H9 (cell line): Measurements from ENCODE around the gene PAX3. TPM values are rescaled to one million over a fixed set of nuclear protein-coding genes. Genes with fewer than 3 reads are reported as not detected.

ENCODE experiments used
- DNase-seq: peaks from one replicate; pipeline ENCODE4 v3.0.0-alpha.2; 2017
- H2AFZ ChIP-seq: one replicate; pipeline ENCODE4 v1.6.1; 2013; ENCODE audit warnings: mild to moderate bottlenecking, low read length, control low read depth, moderate library complexity
- H2AK5ac ChIP-seq: 2 replicates; pipeline ENCODE4 v1.6.1; 2013; ENCODE audit warnings: low read length, control low read depth, mixed read lengths; ENCODE audit not compliant: insufficient read length
- H2BK120ac ChIP-seq: one replicate; pipeline ENCODE4 v1.6.1; 2013; ENCODE audit warnings: low read depth, mild to moderate bottlenecking, low read length, control low read depth, inconsistent platforms; ENCODE audit not compliant: poor library complexity, severe bottlenecking
- H2BK12ac ChIP-seq: 2 replicates; pipeline ENCODE4 v1.6.1; 2013; ENCODE audit warnings: low read length, control low read depth, mixed read lengths, low read depth; ENCODE audit not compliant: insufficient read length
- H2BK15ac ChIP-seq: 2 replicates; pipeline ENCODE4 v1.6.1; 2013; ENCODE audit warnings: low read depth, low read length, control low read depth
- H2BK20ac ChIP-seq: one replicate; pipeline ENCODE4 v1.6.1; 2013; ENCODE audit warnings: low read depth, mild to moderate bottlenecking, low read length, control low read depth, inconsistent platforms; ENCODE audit not compliant: poor library complexity, severe bottlenecking
- H2BK5ac ChIP-seq: 2 replicates; pipeline ENCODE4 v1.6.1; 2013; ENCODE audit warnings: low read length, control low read depth, mixed read lengths; ENCODE audit not compliant: insufficient read length
- H3K14ac ChIP-seq: 2 replicates; pipeline ENCODE4 v1.6.1; 2013; ENCODE audit warnings: low read length, control low read depth; ENCODE audit not compliant: insufficient read depth
- H3K18ac ChIP-seq: 2 replicates; pipeline ENCODE4 v1.6.1; 2013; ENCODE audit warnings: low read depth, mild to moderate bottlenecking, mixed read lengths, low read length, control low read depth; ENCODE audit not compliant: insufficient read length
- H3K23ac ChIP-seq: 2 replicates; pipeline ENCODE4 v1.6.1; 2013; ENCODE audit warnings: low read length, control low read depth, mixed read lengths, low read depth; ENCODE audit not compliant: insufficient read length
- H3K23me2 ChIP-seq: 2 replicates; pipeline ENCODE4 v1.6.1; 2013; ENCODE audit warnings: low read depth, mild to moderate bottlenecking, mixed read lengths, low read length, control low read depth; ENCODE audit not compliant: insufficient read length, poor library complexity, severe bottlenecking
- H3K27ac ChIP-seq: 2 replicates; pipeline ENCODE4 v1.5.1; 2013; ENCODE audit warnings: low read length, control low read depth, mixed read lengths, low read depth; ENCODE audit not compliant: insufficient read length
- H3K27me3 ChIP-seq: 2 replicates; pipeline ENCODE4 v1.6.1; 2013; ENCODE audit warnings: low read length, control low read depth, inconsistent platforms; ENCODE audit not compliant: insufficient read depth
- H3K4ac ChIP-seq: 2 replicates; pipeline ENCODE4 v1.6.1; 2013; ENCODE audit warnings: low read depth, mild to moderate bottlenecking, control low read depth, inconsistent platforms, low read length, moderate library complexity
- H3K4me1 ChIP-seq: 2 replicates; pipeline ENCODE4 v1.6.1; 2013; ENCODE audit warnings: low read length, control low read depth, inconsistent platforms; ENCODE audit not compliant: insufficient read depth
- H3K4me2 ChIP-seq: 2 replicates; pipeline ENCODE4 v1.6.1; 2013; ENCODE audit warnings: low read length, control low read depth, mixed read lengths; ENCODE audit not compliant: insufficient read length, insufficient read depth
- H3K56ac ChIP-seq: 2 replicates; pipeline ENCODE4 v1.6.1; 2013; ENCODE audit warnings: low read depth, mild to moderate bottlenecking, mixed read lengths, low read length, control low read depth; ENCODE audit not compliant: insufficient read length
- H3K79me1 ChIP-seq: 2 replicates; pipeline ENCODE4 v1.6.1; 2013; ENCODE audit warnings: low read depth, mild to moderate bottlenecking, moderate library complexity, low read length, control low read depth, inconsistent platforms; ENCODE audit not compliant: insufficient read depth, poor library complexity, severe bottlenecking
- H3K79me2 ChIP-seq: 2 replicates; pipeline ENCODE4 v1.6.1; 2013; ENCODE audit warnings: low read length, control low read depth, inconsistent platforms; ENCODE audit not compliant: insufficient read depth
- H3K9ac ChIP-seq: 2 replicates; pipeline ENCODE4 v1.6.1; 2013; ENCODE audit warnings: low read length, control low read depth, mixed read lengths; ENCODE audit not compliant: insufficient read length; ENCODE audit errors: extremely low read depth
- H3K9me3 ChIP-seq: one replicate; pipeline ENCODE4 v1.6.1; 2013; ENCODE audit warnings: low read depth, low read length, inconsistent platforms; ENCODE audit not compliant: control insufficient read depth
- H3T11ph ChIP-seq: one replicate; pipeline ENCODE4 v1.6.1; 2013; ENCODE audit warnings: mild to moderate bottlenecking, low read length, control low read depth, inconsistent platforms
- H4K20me1 ChIP-seq: one replicate; pipeline ENCODE4 v1.6.1; 2013; ENCODE audit not compliant: control insufficient read depth, insufficient read length, insufficient read depth
- H4K5ac ChIP-seq: 2 replicates; pipeline ENCODE4 v1.6.1; 2013; ENCODE audit warnings: low read depth, mild to moderate bottlenecking, mixed read lengths, low read length, control low read depth; ENCODE audit not compliant: insufficient read length
- H4K8ac ChIP-seq: replicated peaks from 2 replicates; pipeline ENCODE4 v1.6.1; 2013; ENCODE audit warnings: low read length, control low read depth, mixed read lengths, low read depth; ENCODE audit not compliant: insufficient read length
- H4K91ac ChIP-seq: 2 replicates; pipeline ENCODE4 v1.6.1; 2013; ENCODE audit warnings: low read depth, mild to moderate bottlenecking, moderate library complexity, mixed read lengths, low read length, control low read depth; ENCODE audit not compliant: insufficient read length
- H3K27ac Mint-ChIP-seq, 3 experiments: 2 replicates in 2 of 3; 3 replicates in 1 of 3; pipeline ENCODE4 v1.8.0; 2020 to 2021; ENCODE audit warnings: mixed read lengths in 3 of 3, mild to moderate bottlenecking in 1 of 3, moderate library complexity in 1 of 3
- H3K27me3 Mint-ChIP-seq: 2 replicates; pipeline ENCODE4 v1.8.0; 2021; ENCODE audit warnings: low read depth, mild to moderate bottlenecking, moderate library complexity, mixed read lengths
- H3K36me3 Mint-ChIP-seq, 3 experiments: 2 replicates in 2 of 3; 3 replicates in 1 of 3; pipeline ENCODE4 v1.8.0; 2020 to 2021; ENCODE audit warnings: low read depth in 3 of 3, mixed read lengths in 3 of 3; ENCODE audit not compliant: insufficient read depth in 1 of 3
- H3K4me1 Mint-ChIP-seq, 2 experiments: 2 replicates each; pipeline ENCODE4 v1.8.0; 2020; ENCODE audit warnings: mixed read lengths in 2 of 2
- H3K4me3 Mint-ChIP-seq, 2 experiments: 2 replicates in 1 of 2; 3 replicates in 1 of 2; pipeline ENCODE4 v1.8.0; 2020 to 2021; ENCODE audit warnings: mild to moderate bottlenecking in 2 of 2, mixed read lengths in 2 of 2, moderate library complexity in 1 of 2
- H3K9me3 Mint-ChIP-seq, 2 experiments: 2 replicates in 1 of 2; 3 replicates in 1 of 2; pipeline ENCODE4 v1.8.0; 2020; ENCODE audit warnings: mild to moderate bottlenecking in 2 of 2, mixed read lengths in 2 of 2, moderate library complexity in 1 of 2
- WGBS: extraction: QIAGEN DNeasy Blood & Tissue Kit; methylation state at CpG from one replicate; pipeline ENCODE4 v1.1.7; 2013; ENCODE audit warnings: missing lambda C conversion rate, low lambda C conversion rate, mixed read lengths; ENCODE audit not compliant: insufficient read length; ENCODE audit errors: extremely low coverage; 5-methylcytosine and 5-hydroxymethylcytosine counted together
- total RNA-seq: library from RNA; stranded (reverse); gene quantifications from 2 replicates; pipeline ENCODE4 v1.2.1, GENCODE V29; 2021
- TF ChIP-seq, protein P1 (sequence below): fragments of 200-600 bp; sonication (generic); conservative IDR thresholded peaks from 3 replicates; pipeline ENCODE4 v1.8.0; 2021; ENCODE audit warnings: antibody characterized with exemption, mild to moderate bottlenecking

Gene PAX3
- total RNA-seq, 1 experiment from 2014 or later, result not detected

GRCh38 chr2:222208010-222208690, 90.6 kb downstream of the PAX3 start:
- Mint-ChIP-seq H3K4me1 (peaks cover 17 to 22% of the 10 kb centered on the region in 2 experiments), H3K36me3 (no peaks in the 10 kb centered on the region), H3K9me3 (no peaks in the 10 kb centered on the region), H3K4me3 (no peak overlapping the region), H3K27me3 (peaks cover 3% of the 10 kb centered on the region; the same call in 1 of the 2 replicates), H3K27ac (no peak overlapping the region)
- Histone ChIP-seq H2BK15ac (no peak overlapping the region), H4K20me1 (no peaks in the 10 kb centered on the region), H2BK120ac (no peak overlapping the region), H3K9me3 (no peaks in the 10 kb centered on the region), H4K5ac (no peak overlapping the region), H3K56ac (no peak overlapping the region), H2BK12ac (no peak overlapping the region), H2BK20ac (no peak overlapping the region), H4K91ac (no peak overlapping the region), H3K23ac (no peak overlapping the region), H3K4me1 (peaks cover 2% of the 10 kb centered on the region; the same call in 1 of the 2 replicates), H3K4ac (no peak overlapping the region), H2BK5ac (no peak overlapping the region), H3K27ac (no peak overlapping the region), H3K79me2 (no peaks in the 10 kb centered on the region), H3K27me3 (no peaks in the 10 kb centered on the region), H3T11ph (no peak overlapping the region), H3K18ac (no peak overlapping the region), H3K9ac (no peak overlapping the region), H3K23me2 (no peaks in the 10 kb centered on the region), H3K4me2 (no peak overlapping the region), H4K8ac (no peak overlapping the region), H3K79me1 (no peaks in the 10 kb centered on the region), H2AK5ac (no peak overlapping the region), H2AFZ (no peak overlapping the region), H3K14ac (no peak overlapping the region)
- WGBS, result no CpG with 5 or more reads among the region's 4 CpGs
- DNase-seq, result no peak
- TF ChIP-seq, protein P1, sequence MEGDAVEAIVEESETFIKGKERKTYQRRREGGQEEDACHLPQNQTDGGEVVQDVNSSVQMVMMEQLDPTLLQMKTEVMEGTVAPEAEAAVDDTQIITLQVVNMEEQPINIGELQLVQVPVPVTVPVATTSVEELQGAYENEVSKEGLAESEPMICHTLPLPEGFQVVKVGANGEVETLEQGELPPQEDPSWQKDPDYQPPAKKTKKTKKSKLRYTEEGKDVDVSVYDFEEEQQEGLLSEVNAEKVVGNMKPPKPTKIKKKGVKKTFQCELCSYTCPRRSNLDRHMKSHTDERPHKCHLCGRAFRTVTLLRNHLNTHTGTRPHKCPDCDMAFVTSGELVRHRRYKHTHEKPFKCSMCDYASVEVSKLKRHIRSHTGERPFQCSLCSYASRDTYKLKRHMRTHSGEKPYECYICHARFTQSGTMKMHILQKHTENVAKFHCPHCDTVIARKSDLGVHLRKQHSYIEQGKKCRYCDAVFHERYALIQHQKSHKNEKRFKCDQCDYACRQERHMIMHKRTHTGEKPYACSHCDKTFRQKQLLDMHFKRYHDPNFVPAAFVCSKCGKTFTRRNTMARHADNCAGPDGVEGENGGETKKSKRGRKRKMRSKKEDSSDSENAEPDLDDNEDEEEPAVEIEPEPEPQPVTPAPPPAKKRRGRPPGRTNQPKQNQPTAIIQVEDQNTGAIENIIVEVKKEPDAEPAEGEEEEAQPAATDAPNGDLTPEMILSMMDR, result no peak
